Endometrium (tissue), 2 donors: ENCODE data around the gene NIBAN1.
"Not testable (repeated sequence)": the region's sequence is repeated elsewhere in the genome, so short reads cannot be mapped to it uniquely, and the experiment has no call there.

Experiments
- FAIRE-seq: peaks from 2 replicates; lab custom pipeline; 2012; peaks lifted over from hg19 to GRCh38; lab: Jason Lieb, UNC
- donor health status: control.
- donor health status: control.

NIBAN1 gene, protein sequence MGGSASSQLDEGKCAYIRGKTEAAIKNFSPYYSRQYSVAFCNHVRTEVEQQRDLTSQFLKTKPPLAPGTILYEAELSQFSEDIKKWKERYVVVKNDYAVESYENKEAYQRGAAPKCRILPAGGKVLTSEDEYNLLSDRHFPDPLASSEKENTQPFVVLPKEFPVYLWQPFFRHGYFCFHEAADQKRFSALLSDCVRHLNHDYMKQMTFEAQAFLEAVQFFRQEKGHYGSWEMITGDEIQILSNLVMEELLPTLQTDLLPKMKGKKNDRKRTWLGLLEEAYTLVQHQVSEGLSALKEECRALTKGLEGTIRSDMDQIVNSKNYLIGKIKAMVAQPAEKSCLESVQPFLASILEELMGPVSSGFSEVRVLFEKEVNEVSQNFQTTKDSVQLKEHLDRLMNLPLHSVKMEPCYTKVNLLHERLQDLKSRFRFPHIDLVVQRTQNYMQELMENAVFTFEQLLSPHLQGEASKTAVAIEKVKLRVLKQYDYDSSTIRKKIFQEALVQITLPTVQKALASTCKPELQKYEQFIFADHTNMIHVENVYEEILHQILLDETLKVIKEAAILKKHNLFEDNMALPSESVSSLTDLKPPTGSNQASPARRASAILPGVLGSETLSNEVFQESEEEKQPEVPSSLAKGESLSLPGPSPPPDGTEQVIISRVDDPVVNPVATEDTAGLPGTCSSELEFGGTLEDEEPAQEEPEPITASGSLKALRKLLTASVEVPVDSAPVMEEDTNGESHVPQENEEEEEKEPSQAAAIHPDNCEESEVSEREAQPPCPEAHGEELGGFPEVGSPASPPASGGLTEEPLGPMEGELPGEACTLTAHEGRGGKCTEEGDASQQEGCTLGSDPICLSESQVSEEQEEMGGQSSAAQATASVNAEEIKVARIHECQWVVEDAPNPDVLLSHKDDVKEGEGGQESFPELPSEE

DNA sequence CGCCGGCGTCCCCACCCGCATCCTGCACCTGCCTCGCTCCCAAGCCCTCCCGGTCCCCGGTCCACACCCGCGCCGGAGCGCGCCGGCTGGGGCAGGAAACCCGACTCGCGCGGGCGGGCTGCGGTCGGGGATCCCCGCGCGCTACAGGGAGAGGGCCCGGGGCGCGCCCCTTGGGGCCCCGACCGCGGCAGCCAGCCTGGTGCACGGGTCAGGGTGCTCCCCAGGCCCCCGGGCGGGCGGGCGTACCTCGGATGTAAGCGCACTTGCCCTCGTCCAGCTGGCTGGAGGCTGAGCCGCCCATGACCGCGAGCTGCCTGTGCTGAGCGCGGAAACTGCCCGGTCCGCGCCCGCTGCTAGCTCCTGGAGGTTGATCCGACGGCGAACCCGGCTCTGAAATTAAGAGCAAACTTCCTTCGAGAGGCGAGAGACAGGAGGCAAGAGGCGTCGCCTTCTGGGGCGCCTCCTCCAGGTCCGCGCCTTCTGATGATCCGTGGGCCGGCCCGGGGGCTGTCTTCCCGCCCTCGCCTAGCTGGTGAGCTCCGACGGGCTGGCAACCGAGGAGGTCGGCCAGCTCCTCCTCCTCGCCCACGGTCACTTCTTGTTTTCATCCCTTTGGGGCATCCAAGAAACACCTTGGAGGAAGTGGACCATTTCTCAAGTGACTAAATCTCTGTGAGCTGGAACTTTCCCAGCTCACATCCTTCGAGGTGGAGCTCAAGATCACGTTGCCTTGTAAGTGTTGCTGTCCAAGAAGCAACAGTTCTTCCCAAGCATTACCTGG is at the start of gene NIBAN1:
Gene NIBAN1 (minus strand): TSS at position 453 of the 781 bp plus-strand sequence. CDS start 152 bp downstream, at position 301.
- no peak for FAIRE-seq

DNA sequence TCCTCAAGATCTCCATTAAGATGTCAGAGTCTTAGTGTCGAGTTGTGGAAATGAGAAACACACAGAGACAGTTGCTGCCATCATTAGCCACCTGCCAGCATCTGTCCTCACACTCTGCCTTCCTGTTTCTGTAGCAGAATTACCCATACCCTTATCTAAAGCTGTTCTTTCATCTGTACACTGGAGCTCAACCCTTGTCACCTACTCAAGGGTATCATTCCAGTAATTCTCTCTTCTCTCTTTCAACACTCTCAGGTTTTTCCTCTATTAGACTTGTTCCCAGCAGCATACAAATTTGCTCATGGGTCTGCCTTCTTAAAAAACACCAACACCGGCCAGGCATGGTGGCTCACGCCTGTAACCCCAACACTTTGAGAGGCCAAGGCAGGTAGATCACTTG is 43.7 kb upstream of the NIBAN1 start:
- FAIRE-seq, result no peak

DNA sequence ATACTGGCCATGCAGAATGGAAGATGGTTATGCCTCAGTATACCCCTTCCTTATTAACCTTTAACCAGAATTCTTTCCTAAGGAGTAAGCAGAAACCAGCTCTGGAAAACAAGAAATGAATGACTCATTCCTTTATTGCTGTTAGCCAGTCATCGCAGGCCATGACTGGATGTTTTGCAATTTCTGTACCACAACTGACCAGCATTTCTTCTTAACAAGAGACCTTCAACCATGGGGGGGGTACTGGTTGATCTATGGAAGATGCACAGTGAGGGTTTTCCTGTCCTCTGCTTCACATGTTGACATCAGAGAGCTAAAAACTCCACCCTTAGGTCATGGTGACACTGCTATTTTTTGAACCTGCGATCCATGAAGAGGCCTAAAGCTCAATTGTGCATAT is 43.0 kb upstream of the NIBAN1 start:
- no peak for FAIRE-seq

DNA sequence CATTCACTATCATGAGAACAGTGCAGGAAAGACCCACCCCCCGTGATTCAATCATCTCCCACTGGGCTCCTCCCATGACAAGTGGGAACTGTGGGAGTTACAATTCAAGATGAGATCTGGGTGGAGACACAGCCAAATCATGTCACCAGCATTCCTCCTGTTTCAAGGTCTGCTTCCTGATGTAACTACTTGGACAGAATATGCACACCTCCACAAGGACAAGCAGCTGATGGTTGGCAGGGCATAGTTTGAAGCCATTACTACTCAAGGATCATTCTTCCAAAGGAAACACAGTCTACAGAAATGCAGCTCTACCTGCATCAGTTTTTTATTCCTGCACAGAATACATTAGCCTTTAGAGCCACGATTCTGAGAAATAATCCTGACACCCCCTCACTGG is 42.6 kb upstream of the NIBAN1 start:
- no peak for FAIRE-seq

DNA sequence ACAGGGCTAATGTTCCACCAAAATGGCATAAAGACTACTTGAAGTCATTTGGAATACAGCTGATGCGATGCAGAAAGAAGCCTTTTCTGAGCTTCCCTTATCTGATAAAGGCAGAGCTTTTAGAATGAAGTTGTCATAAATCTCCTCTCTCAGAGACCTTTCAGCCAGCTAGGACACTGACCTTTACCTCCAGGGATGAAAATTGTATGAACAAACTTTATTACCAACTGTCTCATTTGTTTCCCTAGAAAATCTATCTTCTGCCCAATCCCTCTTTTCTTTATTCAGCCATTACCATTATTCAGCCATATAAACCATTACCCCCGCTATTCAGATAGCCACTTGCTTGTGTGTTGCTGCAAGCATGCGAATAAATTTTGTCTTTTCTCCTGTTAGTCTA is 41.3 kb upstream of the NIBAN1 start:
- FAIRE-seq, result no peak

DNA sequence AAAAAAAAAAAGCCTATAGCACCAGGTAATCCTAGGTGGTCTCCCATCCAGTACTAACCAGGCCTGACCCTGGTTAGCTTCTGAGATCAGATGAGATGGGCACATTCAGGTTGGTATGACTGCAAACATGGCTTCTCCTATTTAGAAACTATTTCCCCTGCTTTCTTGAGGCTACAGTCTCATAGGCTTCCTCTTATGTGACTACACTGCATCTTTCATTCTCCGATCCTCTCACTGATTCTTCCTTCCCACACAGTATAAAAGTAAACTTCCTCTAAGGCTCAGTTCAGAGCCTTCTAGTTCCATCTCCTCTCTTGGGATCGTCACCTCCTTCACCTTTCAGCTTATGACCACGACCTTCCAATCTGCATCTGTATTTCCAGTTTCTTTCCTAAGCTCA is 40.6 kb upstream of the NIBAN1 start:
- FAIRE-seq, result no peak

DNA sequence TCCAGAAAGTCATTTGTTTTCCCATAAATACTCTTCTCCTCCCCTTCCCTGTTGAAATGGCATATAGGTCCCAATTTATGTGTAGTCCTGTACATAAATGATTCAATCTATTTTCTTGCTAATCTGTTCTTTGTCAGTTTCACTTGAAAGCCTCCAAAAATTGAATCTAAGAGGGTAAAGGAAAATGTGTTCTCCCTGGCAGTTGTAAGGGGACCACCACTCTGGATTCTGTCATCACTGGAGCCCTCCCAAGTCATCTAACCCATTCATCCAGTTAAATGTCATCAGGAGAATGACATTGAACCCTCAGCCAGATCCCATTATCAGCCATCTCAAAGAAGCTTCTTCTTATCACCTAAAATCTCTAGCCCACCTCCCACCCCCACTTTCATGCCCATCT is 36.1 kb upstream of the NIBAN1 start:
- FAIRE-seq, result no peak

DNA sequence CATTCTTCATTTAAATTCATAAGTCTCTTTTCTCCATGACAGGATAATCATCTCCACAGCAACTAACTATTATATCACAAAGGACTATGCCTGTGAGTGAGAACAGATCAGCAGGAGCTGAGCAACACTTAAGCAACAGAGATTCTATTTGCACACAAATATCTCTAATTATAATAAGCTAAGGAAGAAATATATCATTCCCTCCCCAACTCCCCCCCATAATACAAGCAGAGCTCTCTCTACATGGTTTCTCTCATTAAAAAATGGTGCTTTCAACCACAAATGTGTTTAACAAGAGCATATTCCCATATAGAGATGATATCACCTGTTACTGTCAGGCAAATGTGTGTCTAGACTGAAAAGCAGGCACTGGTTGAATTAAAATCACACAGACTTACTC is 34.5 kb upstream of the NIBAN1 start:
- no peak for FAIRE-seq

DNA sequence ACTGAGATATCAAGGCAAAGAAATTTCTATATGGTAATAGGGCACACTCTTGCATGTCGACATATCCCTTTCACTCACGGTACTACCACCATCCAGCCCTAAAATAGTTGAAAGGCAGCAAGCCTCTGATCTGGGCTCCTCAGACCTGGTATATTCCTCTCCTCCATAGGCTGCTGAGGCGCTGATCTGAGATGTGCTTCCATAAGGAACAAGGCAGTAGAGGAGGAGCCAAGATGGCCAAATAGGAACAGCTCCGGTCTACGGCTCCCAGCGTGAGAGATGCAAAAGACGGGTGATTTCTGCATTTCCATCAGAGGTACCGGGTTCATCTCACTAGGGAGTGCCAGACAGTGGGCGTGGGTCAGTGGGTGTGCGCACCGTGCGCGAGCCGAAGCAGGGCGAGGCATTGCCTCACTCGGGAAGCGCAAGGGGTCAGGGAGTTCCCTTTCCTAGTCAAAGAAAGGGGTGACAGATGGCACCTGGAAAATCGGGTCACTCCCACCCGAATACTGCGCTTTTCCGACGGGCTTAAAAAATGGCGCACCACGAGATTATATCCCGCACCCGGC is 27.1 kb upstream of the NIBAN1 start:
- not testable (repeated sequence) for FAIRE-seq

DNA sequence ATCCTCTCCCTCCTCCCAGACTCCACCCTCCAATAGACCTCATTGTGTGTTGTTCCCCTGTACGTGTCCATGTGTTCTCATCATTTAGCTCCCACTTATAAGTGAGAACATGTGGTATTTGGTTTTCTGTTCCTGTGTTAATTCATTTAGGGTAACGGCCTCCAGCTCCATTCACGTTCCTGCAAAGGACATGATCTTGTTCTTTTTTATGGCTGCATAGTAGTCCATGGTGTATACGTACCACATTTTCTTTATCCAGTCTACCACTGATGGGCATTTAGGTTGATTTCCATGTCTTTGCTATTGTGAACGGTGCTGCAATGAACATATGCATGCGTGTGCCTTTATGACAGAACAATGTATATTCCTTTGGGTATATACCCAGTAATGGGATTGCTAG is 25.7 kb upstream of the NIBAN1 start:
- not testable (repeated sequence) for FAIRE-seq

DNA sequence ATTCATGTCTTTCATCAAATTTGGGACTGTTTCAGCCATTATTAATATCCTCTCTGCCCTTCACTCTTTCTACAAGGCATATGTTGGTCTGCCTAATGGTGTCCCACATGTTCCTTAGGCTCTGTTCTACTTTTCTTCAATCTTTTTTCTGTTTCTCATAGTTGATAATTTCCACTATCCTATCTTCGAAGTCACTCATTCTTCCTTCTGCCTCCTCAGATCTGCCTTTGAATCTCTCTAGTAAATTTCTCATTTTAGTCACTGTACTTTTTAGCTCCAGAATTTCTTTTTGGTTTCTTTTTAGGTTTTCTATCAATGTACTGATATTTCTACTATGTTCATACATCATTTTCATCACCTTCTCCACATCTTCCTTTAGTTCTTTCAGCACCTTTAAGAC is 20.0 kb upstream of the NIBAN1 start:
- no peak for FAIRE-seq

DNA sequence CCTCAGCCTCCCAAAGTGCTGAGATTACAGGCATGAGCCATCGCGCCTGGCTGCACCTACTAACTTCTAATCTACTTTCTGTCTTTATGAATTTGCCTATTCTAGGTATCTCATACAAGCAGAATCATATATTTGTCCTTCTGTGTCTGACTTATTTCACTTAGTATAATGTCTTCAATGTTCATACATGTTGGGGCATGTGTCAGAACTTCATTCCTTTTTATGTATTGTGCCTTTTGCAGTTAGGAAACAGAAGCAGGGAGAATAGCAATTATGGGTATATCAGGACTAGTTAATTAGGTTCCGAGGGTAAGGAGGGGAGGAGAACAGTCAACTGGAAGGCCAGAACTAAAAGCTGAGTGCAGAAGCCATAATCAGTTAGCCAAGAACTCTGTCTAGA is 18.0 kb upstream of the NIBAN1 start:
- no peak for FAIRE-seq

DNA sequence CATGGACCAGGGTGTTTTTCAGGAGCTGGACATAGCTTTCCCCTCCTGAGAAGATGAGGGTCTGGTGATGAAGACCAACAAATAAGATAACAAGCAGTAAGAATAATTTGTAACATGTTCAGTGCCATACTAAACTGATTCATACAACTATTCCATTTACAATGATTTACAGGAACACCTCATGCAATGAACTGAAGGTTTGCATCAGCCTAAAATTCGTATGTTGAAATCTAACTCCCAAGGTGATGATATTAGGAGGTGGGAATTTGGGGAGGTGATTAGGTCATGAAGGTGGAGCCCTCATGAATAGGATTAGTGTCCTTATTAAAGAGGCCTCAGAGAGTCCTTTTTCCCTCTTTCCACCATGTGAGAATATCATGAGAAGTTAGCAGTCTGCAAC is 15.9 kb upstream of the NIBAN1 start:
- no peak for FAIRE-seq

DNA sequence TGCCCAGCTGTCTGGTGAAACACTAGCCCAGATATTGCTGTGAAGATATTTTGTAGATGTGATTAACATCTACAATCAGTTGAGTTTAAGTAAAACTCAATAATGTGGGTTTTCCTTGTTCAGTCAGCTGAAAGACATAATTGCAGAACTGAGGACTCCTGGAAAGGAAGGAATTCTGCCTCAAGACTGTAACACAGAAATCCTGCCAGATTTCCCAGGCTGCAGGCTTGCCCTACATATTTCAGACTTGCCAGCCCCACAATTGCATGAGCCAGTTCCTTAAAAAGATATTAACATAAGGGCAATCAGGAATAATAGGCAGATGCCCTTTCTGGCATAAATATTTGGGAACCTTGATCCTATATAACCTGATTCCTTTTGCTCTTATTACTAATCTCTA is 14.2 kb upstream of the NIBAN1 start:
- FAIRE-seq, result no peak

DNA sequence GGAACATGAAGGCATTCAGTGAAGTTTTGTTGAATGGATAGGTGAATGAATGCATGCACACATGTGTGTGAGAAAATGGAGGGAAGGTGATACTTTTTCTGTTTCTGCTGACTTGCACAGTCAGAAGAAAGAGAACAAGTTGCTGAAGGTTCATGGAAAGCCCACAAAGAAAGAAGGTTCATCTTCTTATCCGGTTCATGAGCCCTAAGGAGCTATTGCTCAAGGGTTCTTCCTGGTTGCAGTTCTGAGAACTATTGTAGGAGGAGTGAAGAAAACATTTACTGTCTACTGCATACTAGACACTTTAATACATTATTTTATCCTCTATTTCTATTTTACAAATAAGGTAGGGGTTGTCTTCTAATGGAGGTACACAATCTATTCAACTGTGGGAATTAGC is 13.4 kb upstream of the NIBAN1 start:
- no peak for FAIRE-seq

DNA sequence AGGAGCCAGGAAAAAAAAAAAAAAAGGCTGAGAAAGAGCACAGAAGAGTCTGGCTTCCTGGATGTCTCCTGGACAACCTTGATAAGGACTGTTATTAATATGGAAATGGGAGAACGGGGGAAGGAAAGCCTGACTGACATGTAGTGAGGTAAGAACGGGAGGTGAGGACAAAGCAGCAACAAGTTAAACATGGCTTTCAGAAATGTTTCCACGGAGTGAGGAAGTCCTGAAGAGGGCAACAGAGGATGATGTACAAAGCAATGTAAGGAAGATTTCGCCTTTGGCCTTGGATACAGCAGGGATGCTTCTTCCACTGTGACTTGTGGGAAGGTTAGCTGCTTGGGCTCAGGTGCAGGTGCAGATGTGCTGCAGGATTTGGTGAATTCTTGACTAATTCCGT is 11.9 kb upstream of the NIBAN1 start:
- no peak for FAIRE-seq

DNA sequence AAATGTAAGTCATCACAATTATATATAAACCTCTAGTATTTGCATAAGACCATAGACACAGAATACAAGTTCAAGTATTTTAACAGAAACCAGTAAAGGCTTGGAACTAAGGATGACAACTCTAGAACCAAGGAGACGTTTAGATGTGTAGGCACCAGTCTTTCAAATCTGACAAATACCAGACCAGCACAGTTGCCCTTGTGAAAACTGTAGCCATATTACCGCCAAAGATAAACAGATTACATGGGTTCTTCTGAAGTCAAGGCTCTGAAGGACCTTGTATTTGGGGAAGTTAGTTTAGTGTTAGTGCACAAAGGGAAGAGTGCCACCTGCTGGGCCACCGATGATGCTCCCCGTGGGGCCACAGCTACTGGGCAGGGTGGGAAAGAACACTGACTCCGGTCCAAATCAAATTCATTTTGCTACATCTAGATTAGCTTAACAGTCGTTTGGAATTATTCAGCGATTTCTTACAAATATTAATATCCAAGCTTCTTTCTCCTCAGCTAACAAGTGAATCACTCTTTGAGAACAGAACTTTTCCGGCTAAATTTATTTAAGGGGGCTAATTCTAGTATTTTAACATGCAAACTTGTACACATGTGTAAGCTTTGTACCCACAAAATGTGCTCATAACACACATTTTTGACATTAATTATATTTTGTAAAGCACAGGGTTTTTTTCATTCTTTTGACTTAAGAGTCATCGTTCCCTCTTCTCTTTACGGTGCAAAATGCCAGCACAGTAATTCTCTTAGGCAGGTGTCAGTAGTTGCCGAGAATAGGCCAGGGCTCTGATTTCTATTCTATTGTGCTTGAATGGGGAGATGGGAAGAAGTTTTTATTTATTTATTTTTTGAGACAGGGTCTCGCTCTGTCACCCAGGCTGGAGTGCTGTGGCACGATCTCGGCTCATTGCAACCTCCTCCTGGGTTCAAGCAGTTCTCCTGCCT is 8.0 kb upstream of the NIBAN1 start:
- FAIRE-seq, result no peak

DNA sequence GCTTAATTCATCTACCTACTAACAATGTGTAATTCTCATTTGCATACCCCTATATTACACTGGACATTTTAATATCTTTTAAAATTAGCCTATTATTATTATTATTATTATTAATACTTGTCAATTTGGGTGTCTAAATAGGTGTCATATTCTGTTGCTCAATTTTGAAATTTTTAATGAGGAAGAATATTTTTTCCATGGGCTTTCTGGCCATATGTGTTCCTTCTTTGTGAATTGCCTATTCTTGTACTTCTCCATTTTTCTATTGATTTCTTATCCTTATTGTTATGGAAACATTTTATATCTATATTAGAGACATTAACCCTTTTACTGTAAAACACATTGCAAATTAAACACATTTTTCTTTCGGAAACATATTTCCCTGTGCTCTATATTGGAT is 6.4 kb upstream of the NIBAN1 start:
- no peak for FAIRE-seq

DNA sequence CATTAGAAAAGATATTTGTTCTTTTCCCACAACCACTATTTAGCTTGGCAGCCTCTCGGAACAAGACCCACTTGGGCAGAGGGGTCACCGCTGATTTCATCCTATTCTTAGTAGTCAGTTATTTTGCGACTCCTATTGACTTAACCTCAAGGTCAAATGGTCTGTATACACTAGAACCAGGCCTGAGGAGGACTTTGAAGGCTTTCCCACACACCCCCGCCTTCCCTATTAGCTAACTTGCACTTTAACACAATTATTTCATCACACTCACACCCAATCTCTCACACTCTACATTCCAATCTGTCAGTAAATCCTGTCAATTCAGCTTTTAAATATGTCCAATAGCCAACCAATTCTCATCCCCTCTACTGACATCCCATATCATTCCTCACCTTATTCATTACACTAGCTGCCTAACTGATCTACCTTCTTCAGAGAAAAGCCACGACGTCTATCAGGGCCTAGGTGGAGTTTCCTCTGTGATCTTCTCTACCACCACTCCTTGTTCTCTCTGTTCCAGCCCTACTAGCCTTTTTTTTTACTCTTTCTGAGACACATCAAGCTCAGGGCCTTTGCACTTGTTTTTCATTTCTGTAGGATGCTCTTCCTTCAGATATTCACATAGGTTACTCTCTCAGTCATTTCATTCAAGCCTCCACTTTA is 1.0 kb upstream of the NIBAN1 start:
- FAIRE-seq, result no peak

DNA sequence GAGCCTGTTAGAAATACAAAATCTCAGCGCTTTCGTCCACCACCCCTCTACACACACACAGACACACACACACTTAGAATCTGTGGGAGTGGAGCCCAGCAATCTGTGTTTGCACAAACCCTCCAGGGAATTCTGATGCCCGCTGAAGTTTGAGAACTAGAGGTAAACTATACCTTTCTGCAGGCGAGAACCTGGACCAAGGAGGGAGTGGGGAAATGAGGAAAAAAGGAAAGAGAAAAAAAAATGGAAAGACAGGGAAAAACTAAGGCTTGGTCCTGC is 468 bp upstream of the NIBAN1 start:
- no peak for FAIRE-seq
